ENCODE data around the gene PRR36.
A peak's percentile ranks its signal among the peaks of the same experiment; 100 is the strongest.

Gene PRR36

DNA sequence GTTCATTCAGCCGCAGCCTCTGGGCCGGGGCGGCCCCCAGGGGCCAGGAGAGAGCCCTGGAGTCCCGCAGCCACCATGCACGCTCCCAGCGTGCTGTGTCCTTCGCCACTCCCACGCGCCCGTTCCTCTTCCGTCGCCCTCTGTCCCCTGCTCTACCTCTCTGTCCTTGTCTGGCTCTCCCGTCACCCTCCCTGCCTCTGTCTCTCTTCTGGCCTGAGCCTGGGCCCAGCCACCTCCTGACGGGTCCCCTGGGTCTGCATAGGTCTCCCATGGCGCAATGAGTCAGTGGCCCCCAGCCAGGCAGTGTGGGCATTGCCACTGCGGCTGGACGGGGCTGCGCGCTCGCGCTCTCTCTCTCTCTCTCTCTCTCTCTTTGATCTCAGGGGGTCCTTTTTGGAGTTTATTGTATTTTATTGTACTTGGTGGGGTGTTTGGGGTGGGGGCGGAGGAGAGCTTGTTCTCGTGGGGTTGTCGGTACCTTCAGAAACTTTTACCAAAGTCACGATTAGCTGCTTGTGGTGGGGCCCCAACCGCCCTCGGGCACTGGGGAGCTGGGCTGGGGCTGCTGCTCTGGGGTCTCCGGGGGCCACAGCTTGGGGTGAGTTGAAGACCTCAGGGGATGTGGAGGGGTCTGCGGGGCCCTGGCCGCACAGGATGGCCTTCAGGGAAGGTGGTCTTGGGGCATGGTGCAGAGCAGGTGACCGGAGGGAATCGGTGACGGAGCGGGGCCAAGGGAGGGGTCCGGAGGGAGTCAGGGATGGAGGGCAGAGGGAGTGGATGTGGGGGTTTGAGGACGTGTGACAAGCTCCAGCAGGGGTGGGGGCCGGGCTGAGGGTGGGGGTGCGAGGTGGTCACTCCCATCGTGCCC is 38.7 kb upstream of the PRR36 start:
- no peak for DNase-seq

DNA sequence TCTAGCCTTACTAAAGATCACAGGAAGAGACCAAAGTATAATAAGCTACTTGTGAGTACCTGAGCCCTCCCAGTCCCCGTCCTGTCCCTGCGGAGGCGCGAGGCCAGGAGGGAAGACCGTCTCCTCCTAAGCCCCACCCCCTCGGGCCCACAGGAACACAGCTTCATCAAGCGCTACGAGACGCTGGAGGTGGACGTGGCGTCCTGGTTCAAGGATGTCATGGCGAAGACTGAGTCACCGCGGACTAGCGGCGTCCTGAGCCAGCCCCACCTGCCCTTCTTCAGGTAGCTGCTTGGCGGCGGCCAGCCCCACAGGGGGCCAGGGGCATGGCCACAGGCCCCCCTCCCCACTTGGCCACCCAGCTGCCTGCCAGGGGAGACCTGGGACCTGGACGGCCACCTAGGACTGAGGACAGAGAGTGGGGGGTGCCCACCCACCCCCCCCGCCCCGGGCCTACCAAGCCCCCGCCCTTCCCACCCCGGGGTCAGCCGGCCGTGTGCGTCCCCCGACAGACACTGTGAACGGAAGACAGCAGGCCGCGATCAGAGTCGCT is 38.0 kb upstream of the PRR36 start:
- DNase-seq: no peak

DNA sequence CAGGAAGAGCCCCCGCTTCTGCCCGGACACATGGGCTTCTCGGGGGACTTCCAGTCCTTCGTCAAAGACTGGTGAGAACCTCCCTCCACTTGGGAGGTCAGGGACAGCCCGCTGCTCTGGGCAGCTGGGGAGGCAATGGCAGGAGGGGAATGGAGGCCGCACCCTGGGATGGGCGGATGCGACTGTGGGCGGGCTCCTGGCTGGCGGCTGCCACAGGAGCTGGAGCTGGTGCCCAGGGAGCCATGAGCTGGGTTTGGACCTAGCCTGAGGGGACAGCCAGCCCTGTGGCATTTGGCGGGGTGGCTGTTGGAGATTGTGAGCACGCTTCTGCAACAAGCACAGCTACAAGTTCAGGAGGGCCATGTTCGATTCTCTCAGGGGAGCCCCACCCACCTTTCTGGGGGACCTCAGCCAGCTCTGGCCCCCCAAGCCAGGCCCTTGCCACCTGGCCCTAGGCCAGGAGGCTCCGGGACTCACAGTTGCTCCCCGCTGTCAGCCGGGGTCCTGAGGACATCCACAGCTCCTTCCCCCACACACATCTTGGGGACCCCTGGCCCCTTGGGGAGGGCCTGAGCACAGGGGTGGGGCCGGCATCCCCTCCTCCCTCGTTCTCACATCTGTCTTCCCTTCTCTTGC is 37.4 kb upstream of the PRR36 start:
- DNase-seq: no peak

DNA sequence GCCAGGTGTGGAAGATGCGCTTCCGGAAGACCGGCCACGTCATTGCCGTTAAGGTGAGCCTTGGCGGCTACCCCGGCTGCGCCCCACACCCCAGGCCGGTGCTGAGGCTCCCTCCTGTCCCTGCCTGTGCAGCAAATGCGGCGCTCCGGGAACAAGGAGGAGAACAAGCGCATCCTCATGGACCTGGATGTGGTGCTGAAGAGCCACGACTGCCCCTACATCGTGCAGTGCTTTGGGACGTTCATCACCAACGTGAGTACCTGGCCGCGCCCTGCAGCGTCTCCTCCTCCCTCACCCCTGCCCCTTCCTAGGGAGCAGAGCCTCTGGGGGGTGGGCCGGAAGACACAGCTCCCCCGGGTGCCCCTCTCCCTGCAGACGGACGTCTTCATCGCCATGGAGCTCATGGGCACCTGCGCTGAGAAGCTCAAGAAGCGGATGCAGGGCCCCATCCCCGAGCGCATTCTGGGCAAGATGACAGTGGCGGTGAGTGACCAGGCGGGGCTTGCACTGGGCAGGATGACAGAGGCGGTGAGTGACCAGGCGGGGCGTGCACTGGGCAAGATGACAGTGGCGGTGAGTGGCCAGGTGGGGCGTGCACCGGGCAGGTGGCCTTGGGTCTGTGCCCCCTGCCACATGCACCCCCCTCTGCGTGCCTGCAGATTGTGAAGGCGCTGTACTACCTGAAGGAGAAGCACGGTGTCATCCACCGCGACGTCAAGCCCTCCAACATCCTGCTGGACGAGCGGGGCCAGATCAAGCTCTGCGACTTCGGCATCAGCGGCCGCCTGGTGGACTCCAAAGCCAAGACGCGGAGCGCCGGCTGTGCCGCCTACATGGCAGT is 36.4 kb upstream of the PRR36 start:
- no peak for DNase-seq

DNA sequence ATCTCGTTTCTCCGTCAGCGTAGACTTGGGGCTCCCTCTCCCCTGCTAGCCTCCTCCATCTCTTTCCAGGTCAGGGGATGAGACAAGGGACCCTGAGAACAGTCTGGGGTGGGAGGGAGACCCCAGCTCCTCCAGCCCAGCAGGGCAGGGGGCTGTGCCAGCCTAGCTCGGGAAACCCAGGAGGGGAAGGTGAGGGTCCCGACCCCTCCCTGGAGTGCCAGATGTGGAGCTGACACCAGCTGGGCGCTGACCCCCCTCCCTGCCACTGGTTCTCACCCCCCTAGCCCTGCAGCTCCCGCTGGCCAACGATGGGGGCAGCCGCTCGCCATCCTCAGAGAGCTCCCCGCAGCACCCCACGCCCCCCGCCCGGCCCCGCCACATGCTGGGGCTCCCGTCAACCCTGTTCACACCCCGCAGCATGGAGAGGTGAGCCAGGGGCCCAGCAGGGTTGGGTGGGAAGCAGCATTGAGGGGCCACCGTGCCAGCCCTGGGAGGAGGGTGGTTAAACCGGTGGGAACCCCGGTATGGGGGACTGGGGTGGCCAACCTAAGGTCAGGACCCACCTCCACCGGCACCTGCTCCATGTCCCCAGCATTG is 35.4 kb upstream of the PRR36 start:
- no peak for DNase-seq

DNA sequence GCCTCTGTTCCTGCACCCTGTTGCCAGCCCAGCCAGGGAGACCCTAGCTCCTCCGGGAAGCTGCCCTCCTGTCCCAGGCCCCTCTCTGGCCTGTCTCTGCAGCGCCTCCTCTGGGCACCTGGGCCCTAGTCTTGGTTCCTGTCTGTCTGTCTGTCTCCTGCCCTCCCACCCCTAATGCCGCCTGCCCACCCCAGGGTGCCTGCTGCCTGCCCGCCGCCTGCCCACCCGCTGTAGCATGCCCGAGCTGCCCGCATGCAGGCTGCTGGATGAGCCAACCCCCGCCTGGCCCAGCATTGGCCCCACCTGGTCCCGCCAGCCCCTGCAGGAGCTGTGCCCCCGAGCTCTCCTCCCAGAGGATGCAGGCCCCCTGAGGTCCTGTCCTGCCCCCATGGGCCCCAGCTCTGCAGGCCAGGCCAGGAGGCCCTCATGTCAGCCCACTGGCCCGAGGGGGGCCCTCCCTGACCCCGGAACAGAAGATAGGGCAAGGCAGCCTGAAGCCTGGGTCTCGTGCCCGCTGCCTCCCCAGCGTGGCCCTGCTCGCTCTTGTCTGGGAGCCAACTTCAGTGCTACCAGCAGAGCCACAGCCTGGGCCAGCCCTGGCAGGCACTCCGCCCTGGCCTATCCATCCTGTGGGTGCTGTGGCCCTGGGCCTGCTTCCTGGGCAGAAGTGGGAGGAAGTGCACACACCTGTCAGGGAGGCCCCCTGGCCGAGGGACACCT is 34.7 kb upstream of the PRR36 start:
- DNase-seq: no peak

DNA sequence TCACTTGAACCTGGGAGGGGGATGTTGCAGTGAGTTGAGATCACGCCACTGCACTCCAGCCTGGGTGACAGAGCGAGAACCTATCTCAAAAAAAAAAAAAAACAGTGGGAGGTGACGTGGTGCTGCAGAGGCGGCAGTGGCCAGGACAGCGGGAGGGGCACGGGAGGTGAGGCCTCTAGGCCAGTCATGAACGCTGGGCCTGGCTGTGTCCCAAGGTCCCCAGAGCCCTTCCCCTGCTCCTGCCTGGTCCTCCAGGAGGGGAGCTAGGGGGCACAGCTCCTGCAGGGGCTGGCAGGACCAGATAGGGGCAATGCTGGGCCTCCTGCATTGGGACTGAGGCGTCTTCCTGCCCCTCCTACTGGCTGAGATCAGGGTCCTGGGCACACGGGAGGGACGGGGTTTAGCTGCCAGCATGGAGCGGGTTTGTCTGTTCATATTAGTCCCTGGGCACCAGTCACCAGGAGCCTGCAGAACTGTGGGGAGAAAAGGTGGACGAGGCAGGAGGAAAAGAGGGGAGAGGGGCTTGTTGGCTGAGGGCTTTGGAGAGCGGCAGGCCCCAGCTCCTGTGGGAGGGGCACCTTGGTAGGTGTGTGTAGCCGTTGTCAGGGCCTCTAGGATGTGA is 34.0 kb upstream of the PRR36 start:
- no peak for DNase-seq

DNA sequence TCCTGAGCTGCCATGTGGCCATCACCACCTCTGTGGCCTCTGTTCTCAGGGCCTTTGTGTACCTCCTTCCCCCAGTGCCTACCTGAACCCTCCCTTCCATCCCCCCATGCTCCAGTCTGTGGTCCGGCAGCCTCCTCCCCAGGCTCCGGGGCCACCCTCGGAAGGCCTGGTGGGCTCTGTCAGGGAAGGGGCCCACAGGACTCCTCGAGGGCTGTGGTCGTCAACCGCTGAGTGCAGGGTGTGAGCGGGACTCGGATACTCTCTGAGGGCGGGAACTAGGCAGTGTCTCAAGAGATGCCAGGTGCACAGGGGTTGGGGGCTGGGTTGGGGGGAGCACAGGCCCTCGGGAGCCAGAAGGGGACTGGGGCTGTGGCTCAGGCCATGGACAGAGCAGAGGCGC is 33.4 kb upstream of the PRR36 start:
- no peak for DNase-seq

DNA sequence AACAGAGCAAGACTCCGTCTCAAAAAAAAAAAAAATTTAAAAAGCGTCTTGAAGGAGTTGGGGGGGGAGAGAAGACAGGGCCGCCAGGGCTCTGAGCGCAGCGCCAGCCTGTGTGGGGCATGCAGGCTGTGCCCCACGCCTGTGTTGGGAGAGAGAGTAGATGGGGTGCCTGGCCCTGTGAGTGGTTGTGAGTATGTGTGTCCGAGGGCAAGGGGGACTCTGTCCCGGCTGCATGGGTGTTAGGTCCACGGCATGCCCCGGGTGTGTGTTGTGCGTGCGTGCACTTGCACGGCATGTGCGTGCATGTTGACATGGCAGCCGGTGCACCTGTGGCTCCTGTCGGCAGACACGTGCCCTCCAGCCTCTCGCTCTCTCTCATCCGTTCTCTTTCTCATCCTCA is 32.9 kb upstream of the PRR36 start:
- DNase-seq: no peak

DNA sequence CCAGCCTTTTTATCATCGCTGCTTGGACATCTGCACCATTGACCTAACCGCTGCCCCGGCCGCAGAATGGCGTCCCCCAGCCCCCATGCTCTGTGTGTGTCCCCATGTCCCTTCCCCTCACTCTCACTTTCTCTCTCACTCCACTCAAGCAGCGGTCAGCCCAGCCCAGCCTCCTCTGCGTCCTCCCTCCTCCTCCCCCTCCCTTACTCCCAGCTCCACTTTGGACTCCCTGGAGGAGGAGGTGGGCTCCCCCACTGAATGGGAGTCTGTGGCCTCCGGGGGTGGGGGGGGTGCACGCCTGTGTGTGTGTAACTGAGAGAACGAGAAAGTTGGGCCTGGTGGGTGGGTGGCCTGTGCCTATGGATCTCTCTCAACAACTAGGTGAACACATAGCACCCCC is 31.7 kb upstream of the PRR36 start:
- no peak for DNase-seq

DNA sequence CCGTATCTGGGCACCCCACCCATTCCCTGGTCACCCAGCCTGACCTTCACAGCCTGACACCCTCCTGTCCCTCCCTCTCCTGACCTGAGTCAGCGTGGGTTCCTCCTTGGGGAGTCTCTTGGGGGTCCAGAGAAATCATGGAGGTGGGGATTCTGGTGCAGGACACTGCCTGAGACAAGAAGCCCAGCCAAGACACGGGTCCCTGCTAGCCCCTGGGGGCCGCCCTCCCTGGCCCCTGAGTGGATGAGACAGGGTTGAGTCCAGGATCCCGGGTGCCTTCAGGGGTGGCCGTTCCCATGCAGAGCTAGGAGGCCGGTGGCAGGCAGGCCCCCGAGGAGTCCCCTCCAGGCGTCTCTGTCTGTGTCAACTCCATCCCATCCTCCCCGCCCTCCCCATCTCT is 31.1 kb upstream of the PRR36 start:
- DNase-seq: no peak

DNA sequence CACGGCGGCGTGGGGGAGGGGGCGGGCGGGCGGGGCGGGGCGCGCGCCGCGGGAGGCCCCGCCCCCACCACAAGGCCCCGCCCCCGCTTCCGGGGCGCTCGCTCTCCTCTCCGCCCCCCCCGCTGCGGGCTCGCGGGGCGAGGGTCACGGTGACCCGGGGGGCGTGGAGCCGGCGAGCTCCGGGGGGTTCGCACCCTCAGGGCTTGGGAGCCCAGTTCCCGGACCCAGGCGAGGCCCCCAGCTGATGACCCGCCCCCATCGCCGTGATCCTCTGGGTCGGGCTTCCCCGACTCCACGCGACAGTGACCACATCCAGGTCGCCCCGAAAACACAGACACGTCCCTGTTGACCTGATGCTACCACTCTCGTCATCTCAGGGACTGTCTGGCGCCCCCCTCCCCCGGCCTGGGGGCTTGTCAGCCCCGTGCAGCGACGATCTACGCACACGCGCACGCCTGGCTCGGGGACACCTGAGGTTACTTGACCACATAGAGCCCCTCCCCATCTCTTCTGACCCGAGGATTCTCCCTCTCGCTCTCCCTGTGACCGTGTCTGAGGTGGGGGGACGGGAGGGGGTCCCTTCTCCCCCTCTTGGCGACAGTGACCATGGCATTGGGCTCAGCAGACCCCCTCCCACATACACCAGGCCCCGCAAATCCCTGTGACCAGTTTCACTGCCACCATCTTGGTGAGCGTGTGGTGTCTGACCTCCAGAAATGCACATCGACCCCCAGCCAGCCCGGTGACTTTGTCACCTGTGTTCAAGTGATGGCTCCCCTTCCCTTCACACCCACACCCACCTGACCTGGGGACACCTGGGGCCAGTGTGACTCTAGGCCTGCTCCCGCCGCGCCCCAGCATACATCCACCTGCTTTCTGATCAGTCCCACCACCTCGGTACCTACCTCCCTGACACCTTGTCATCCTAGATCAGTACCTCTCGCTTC is 30.2 kb upstream of the PRR36 start:
- DNase-seq: peak; percentile 45

DNA sequence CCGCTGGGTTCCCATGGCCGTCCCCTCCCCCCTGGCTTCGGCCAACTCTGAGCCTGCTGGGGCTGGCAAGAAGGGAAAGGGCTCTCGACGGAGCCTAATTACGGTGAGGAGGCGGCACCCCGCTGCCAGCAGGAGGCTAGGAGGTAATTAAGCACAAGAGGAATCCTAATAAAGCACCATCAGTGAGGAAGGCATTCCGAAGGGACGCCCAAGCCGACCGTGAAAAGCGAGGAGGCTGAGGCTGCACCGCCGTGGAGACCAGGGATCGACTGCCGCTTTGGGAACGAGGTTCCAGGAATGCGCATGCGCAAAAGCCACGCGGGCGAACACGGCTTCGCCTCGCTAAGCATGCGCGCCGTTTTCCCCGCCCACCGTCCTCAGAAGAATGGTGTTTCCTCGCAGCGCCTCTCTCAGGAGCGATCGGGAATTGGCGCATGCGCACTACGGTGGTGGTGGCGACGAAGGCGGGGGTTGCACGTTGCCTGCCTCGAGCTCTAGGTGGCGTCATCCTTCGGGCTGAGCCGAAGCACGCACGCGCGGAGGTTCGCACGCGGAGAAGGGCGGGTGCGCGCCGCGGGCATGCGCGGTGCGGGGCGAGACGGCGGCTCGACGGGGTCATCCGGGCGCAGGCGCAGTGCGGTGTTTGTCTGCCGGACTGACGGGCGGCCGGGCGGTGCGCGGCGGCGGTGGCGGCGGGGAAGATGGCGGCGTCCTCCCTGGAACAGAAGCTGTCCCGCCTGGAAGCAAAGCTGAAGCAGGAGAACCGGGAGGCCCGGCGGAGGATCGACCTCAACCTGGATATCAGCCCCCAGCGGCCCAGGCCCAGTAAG is 29.3 kb upstream of the PRR36 start, which contains the start of gene MAP2K7:
MAP2K7 (plus strand) TSS at position 634 of the 830 bp plus-strand sequence; CDS start at position 702, 68 bp downstream.
- DNase-seq: peak; percentile 100

DNA sequence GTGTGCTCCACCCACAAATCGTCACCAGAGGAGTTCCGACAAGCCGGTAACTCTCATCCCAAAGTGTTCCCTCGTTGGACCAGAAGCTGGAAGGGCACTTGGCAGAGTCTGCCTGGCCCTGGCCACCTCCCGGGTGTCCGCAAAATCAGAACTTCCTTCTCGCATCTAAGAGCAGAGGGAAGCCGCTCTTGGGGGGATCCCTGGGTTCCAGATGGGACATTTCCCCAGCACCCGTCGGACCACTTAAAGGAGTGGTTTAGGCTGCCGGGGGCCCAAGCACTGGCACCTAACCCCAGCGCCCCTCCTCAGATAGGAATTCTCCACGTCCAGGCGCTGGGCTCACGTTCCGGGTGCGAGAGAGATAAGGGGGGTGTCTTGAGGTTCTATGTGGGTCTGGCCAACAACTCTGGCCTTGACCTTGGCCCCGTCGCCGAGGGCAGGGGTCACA is 28.6 kb upstream of the PRR36 start:
- no peak for DNase-seq

DNA sequence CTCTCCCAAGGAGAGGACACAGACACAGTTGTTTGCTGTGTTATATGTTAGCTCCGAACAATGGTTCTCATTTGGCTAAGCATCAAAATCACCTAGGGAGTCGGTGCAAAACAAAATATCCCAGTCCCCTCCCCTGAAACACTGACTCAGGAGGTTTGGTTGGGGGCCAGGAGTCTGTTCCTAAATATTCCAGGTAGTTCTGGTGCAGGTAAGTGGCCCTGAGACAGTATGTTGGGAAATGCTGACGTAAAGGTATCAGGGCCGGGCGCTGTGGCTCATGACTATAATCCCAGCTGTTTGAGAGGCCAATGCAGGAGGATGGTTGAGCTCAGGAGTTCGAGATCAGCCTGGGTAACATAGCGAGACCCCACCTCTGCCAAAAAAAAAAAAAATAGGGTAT is 27.1 kb upstream of the PRR36 start:
- no peak for DNase-seq

DNA sequence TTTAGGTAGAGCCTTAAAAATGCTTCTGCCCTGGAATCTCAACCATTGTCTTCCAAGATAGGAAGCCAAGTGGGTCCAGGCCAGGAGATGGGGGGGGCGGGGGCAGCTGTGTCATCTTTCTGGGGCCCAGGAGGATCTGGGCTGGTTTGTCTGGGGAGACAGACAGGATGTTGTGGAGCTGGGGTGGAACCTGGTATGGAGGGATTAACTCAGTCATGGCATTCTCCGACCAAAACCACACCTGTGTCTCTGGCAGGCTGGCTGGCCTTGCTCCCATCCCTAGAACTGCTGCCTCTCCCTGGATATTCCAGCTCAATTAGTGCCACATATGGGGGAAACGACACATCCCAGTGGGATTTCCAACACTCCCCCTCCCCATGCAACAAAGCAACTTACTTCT is 26.7 kb upstream of the PRR36 start:
- no peak for DNase-seq

DNA sequence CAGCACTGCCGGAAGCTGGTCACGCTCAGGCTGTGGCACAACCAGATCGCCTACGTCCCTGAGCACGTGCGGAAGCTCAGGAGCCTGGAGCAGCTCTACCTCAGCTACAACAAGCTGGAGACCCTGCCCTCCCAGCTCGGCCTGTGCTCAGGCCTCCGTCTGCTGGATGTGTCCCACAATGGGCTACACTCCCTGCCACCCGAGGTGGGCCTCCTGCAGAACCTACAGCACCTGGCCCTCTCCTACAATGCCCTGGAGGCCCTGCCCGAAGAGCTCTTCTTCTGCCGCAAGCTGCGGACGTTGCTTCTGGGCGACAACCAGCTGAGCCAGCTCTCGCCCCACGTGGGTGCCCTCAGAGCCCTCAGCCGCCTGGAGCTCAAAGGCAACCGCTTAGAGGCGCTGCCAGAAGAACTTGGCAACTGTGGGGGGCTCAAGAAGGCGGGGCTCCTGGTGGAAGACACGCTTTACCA is 26.2 kb upstream of the PRR36 start:
- no peak for DNase-seq

DNA sequence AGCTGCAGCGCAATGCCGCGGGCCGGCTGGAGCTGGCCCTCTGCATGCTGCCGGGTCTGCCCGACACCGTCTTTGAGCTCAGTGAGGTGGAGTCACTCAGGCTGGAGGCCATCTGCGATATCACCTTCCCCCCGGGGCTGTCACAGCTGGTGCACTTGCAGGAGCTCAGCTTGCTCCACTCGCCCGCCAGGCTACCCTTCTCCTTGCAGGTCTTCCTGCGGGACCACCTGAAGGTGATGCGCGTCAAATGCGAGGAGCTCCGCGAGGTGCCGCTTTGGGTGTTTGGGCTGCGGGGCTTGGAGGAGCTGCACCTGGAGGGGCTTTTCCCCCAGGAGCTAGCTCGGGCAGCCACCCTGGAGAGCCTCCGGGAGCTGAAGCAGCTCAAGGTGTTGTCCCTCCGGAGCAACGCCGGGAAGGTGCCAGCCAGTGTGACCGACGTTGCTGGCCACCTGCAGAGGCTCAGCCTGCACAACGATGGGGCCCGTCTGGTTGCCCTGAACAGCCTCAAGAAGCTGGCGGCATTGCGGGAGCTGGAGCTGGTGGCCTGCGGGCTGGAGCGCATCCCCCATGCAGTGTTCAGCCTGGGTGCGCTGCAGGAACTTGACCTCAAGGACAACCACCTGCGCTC is 25.7 kb upstream of the PRR36 start:
- DNase-seq: no peak

DNA sequence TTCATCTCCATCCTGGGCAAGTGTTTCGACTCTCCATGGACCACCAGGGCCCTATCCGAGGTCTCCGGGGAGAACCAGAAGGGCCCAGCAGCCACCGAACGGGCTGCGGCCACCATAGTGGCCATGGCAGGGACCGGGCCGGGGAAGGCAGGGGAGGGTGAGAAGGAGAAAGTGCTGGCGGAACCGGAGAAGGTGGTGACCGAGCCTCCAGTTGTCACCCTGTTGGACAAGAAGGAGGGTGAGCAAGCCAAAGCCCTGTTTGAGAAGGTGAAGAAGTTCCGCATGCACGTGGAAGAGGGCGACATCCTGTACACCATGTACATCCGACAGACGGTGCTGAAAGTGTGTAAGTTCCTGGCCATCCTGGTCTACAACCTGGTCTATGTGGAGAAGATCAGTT is 24.8 kb upstream of the PRR36 start:
- DNase-seq: no peak

Measured in activated CD4-positive, alpha-beta T cell treated with anti-CD3 and anti-CD28 coated beads, Interleukin-2, amount 50 U/mL, for 16 hours (primary cell).